Measurements from ENCODE around the gene CTU2. TPM values are rescaled to one million over a fixed set of nuclear protein-coding genes. Genes with fewer than 3 reads are reported as not detected.

CTU2 gene
- total and polyA plus RNA-seq, 10 of the 15 experiments (the other 5 are each of a cell fraction or from before 2014, with no cell fraction given): 0.32 to 44.5 (median 18.2) TPM

DNA sequence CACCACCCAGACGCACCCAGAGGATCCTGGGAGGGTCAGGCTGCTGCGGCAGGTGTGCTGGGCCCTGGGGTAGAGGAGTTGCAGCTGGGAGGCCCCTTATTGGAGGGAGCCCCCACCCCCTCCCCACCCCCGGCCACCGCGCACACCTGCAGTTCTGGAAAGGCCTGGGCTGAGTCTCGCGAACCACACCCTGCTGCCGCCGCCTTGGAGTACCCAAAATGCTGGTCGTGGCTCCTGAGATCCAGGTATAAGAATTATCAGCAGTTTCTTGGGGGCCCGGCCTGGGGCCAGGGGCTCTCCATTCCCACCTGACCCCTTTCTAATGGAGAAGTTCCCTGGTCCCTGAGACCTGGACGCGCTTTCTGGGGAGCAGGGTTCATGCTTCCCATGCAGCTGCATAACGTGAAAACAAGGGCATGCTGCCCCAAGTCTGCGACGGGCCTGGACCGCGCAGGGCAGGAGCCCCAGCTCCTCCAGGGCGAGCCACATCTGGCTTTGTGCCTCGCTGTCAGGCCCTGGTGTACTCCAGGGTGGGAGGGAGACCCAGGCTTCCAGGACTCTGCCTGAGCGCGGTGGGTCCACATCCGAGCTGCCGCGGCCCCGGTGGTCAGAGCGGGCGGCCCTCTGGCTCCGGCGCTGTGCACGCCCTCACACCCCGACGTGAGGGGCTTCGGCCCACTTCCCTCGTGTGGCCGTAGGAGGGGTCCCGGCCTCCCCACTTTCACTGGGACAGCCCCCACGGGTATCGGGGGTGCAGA lies 12.7 kb upstream of the CTU2 start:
- no peak overlapping the region for H3K27ac ChIP-seq (ENCODE audit: control insufficient read depth, insufficient read depth)
- no TSS peak for BruUV-seq (replicated peaks)
- intact Hi-C loops (cut with micrococcal nuclease; ENCODE audit: unreplicated experiment) (no loop called here), in situ Hi-C loops (cut with MboI) (no loop called here)
- H3K4me3 ChIP-seq: no peak overlapping the region
- peaks cover 12% of the 10 kb centered on the region for H3K4me1 ChIP-seq (ENCODE audit: control insufficient read depth, insufficient read depth, low read length)
- DNase-seq (ENCODE audit: low read depth, low spot score): no peak
- H2AFZ ChIP-seq (ENCODE audit: control insufficient read depth, low read depth, low read length): no peak overlapping the region
- H3K9ac ChIP-seq (ENCODE audit: control insufficient read depth, insufficient read depth, low read length): no peak overlapping the region
- ChIA-PET RAD21 (ENCODE audit: unreplicated experiment) (no interaction called here), SMC1A (ENCODE audit: uncharacterized antibody, unreplicated experiment) (no interaction called here), POLR2A (no interaction called here), CTCF (no interaction called here)
- peaks cover 0 to 6% of the 10 kb centered on the region in 2 experiments; a peak in 2 of 4 replicates for H3K36me3 ChIP-seq (ENCODE audit: control insufficient read depth in 2 of 2, insufficient read depth in 2 of 2, low read length in 1 of 2)
- no peak for FAIRE-seq
- no peaks in the 10 kb centered on the region for H3K9me3 ChIP-seq (replicated peaks; ENCODE audit: control insufficient read depth, insufficient read depth, low read length)
- WGBS (ENCODE audit: insufficient coverage, insufficient replicate concordance, low lambda C conversion rate, missing lambda C conversion rate): 85% methylated on average over 34 of the region's 39 CpGs
- TF ChIP-seq TBL1XR1 (IDR thresholded peaks at IDR 0.05; ENCODE audit: low read depth, low read length): no peak
- TF ChIP-seq, protein P1, sequence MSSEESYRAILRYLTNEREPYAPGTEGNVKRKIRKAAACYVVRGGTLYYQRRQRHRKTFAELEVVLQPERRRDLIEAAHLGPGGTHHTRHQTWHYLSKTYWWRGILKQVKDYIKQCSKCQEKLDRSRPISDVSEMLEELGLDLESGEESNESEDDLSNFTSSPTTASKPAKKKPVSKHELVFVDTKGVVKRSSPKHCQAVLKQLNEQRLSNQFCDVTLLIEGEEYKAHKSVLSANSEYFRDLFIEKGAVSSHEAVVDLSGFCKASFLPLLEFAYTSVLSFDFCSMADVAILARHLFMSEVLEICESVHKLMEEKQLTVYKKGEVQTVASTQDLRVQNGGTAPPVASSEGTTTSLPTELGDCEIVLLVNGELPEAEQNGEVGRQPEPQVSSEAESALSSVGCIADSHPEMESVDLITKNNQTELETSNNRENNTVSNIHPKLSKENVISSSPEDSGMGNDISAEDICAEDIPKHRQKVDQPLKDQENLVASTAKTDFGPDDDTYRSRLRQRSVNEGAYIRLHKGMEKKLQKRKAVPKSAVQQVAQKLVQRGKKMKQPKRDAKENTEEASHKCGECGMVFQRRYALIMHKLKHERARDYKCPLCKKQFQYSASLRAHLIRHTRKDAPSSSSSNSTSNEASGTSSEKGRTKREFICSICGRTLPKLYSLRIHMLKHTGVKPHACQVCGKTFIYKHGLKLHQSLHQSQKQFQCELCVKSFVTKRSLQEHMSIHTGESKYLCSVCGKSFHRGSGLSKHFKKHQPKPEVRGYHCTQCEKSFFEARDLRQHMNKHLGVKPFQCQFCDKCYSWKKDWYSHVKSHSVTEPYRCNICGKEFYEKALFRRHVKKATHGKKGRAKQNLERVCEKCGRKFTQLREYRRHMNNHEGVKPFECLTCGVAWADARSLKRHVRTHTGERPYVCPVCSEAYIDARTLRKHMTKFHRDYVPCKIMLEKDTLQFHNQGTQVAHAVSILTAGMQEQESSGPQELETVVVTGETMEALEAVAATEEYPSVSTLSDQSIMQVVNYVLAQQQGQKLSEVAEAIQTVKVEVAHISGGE (CRISPR knock-in tag; IDR thresholded peaks at IDR 0.05): no peak
- no peaks in the 10 kb centered on the region for H4K20me1 ChIP-seq (ENCODE audit: control insufficient read depth, insufficient read depth)
- ATAC-seq: no peak
- no peaks in the 10 kb centered on the region; a peak in 1 of 4 replicates for H3K27me3 ChIP-seq (replicated peaks in 1 of 2; ENCODE audit: control insufficient read depth in 2 of 2, insufficient read depth in 2 of 2, low read length in 1 of 2)
- H3K4me2 ChIP-seq (ENCODE audit: control insufficient read depth, insufficient read depth): no peak overlapping the region
- no peaks in the 10 kb centered on the region for H3K79me2 ChIP-seq (ENCODE audit: control insufficient read depth, insufficient read depth, low read length)

All from GM12878 (cell line).